Hematopoietic multipotent progenitor cell (in vitro differentiated cells): Measurements from ENCODE around the gene PRRC2A. TPM values are rescaled to one million over a fixed set of nuclear protein-coding genes. Genes with fewer than 3 reads are reported as not detected.

Experiments used
- DNase-seq, 3 donors: peaks; one replicate each; pipeline ENCODE4 v3.0.0-alpha.2; 2011 to 2015; ENCODE audit warnings: low read depth in 2 of 3, low spot score in 2 of 3
- total RNA-seq: library from RNA; depleted of rRNA; stranded (reverse); fragments of >200 nt; gene quantifications from one replicate; pipeline ENCODE4 v1.2.3, GENCODE V29; 2012

The PRRC2A gene
- total RNA-seq, 1 donor = 117 TPM

DNA sequence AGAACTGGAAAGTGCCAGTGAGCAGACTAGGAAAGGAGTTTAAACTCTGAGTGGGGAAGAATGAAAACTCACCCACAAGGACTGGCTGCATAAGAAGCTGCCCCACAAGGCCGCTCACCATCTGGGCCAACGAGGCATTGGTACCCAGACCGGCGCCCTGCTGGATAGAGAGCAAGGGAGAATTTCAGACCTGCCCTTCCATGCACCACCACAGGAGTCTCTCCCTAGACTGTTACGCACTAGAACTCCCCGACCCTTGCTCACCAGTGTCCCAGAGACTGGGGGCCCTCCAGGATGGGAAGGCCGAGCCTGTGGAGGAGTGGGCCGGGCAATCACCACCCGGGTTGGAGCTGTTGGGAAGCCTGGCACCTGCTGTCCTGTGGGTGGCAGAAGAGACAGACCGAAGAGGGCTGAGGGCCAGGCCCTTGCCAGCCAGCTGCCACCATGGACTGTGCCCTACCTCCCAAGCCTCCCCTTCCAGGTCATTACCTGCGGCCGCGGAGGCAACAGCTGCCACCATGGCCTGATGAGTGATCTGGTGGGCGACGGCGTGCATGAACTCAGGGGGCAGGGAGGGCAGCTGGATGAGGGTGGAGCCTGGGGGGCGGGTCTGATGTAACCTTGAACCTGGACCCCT is 23.4 kb downstream of the PRRC2A start:
- no peak for DNase-seq

DNA sequence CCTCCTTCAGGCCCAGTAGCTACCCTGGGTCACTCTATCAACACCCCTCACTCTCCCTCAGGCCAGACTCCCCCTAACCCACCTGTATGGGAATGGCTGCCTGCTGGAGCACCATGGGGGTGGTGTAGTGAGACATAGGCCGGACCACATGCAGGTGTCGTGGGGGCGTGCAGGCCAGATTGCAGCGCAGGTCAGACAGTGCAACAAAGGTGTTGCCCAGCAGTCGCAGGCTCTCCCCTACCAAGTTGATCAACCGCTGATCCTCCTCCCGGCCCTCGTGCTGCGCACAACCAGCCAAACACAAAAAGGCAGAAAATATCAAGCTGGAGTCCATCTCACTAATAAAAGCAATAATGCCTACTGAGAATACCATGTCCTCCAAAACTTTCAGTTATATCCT is 24.8 kb downstream of the PRRC2A start:
- DNase-seq = no peak

DNA sequence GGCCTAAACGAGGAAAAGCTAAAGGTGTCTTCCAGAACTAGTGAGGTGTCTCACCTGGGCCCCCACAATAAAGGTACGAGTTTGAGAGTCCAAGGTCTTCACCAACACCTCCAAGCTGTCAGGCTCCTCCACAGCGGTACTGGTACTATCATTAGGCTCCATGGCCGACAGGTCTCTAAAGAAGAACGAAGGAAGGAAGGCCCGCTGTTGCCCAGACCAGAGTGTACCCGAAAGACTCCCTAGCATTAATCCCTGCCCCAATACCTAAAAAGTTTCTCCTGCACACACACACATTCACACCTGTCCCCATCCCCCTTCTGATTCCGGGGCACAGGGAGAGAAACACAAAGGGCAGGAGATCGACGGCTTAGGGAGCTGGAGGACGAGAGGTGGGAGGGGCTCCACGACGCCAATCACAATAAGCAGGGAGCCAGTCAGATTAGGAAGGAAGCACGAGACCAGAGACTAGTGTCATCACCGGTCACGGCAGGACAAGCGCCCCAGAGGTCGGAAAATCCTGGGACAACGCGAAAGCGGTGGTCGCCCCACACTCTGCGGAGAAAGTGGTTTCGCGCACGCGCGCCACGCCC is 31.2 kb downstream of the PRRC2A start:
- no peak for DNase-seq

DNA sequence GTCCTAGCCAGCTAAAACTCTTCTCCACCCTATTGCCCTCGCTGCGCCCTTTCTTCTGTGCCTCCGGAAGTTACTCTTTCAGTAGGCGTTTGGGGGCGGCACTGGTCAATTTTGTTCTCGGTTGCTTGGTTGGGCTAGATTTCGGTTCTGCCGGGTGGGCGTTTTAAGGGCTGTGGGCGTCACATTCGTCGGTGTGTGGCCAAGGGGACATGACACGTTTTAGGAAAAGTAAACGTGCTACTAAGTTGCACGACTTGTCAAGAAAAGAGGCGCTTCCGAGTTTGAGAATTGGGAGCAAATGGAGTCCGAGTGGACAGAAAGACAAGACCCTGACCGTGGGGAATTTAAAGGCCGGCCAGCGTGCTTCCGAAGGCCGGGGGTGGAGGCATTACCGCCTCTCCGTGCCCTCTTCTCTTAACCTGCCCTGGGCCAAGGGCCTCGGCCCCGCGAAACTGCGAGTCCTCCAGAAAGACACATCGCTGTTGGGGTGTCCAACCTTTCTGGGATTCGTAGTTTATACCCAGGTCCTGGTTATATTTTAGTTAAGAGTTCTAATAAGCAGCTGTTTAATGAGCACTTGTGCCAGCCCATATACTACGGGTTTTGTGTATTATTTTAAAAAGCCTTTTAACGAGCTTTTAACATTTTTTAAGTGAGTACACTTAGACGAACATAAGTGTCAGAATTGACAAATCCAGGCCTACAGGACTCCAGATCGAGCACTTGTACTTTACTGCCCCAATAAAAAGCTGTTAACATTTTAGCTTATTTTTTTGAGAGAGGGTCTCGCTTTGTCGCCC is 32.6 kb downstream of the PRRC2A start:
- DNase-seq = peak in 1 of 3 donors; percentile 98

DNA sequence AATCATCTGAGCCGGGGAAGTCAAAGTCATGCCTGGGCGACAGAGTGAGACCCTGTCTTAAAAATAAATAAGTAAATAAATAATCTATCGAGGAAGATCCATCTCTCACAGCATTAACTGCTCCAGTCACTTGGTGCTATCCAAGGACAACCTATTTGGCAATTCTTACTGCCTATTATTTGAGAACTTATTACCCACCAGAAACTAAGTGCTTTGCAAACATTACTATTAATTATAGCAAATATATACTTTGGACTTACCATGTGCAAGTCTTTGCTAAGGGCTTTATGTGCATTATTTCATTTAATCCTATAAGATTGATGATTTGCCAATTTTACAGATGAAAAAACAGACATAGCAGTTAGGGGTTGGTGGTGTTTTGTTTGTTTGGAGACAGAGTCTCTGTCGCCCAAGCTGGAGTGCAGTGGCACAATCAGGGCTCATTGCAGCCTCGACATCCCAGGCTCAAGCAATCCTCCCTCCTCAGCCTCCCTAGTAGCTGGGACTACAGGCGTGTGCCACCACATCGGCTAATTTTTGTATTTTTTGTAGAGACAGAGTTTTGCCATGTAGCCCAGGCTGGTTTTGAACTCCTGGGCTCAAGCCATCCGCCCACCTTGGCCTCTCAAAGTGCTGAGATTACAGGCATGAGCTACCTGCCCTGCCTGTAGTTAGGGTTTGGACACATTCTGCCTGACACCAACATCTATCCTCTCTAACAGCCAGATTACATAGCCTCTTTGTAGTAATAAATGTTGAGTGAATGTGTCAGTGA is 34.2 kb downstream of the PRRC2A start:
- no peak for DNase-seq

DNA sequence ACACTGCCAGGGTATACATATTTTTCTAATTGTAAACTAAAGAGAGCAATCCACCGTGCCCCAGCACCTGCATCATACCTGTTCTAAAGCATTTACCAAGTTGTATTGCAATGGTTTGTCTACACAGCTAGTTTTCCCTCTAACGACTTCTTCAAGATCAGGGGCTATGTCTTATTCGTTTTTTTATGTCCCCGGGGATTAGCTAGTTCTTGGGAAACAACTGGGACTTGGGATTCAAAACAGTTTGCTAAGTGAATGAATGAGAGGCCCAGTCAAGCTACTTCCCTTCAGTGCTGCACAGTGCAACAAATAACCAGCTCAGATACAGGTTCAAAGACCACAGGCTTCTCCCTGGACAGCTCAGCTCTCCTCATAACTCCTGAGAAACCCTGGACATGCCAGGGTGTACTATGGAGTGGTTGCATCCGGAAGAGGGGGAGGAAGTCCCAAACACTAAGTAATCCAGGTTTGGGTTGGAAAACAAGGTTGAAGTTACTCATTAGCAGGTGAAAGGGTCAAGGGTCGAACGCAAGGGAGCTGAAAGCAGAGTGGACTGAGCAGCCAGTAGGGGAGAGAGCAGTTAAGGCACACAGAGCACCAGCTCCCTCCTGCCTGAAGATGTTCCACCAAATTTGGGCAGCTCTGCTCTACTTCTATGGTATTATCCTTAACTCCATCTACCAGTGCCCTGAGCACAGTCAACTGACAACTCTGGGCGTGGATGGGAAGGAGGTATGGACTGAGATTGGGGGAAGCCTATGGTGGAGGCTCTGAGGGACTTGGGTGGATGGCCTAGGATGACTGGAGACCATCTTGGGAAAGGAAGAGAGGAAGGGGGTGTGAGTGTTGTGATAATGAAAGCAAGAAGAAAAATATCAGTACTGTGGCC is 35.1 kb downstream of the PRRC2A start, which contains the start of gene APOM:
APOM (plus strand) TSS at position 546 of the 889 bp plus-strand sequence; CDS start at position 619, 73 bp downstream.
- DNase-seq = no peak

DNA sequence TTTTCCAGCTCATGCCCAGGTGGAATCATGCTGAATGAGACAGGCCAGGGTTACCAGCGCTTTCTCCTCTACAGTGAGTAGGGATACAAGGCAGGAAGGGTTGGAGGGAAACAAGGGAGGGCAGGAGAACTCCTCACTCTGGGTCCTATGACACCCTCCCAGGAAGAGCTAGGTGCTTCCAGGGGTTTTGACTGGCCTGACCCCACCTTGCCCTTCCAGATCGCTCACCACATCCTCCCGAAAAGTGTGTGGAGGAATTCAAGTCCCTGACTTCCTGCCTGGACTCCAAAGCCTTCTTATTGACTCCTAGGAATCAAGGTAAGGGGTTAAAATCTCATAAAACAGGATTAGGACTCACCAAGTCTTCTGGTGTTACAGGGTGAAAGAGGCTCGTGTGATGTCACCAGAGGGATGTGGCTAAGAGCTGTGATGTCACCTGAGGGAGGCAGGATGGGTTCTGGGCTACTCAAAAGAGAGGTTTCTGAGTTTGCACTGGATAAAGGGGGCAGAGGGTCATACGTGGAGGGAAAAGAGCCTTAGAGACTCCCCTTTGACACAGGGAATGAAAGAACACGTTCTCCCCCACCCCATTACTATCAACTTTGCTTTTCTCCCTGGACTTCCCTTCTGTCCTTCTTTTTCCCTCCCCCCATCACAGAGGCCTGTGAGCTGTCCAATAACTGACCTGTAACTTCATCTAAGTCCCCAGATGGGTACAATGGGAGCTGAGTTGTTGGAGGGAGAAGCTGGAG is 37.1 kb downstream of the PRRC2A start:
- DNase-seq = no peak

DNA sequence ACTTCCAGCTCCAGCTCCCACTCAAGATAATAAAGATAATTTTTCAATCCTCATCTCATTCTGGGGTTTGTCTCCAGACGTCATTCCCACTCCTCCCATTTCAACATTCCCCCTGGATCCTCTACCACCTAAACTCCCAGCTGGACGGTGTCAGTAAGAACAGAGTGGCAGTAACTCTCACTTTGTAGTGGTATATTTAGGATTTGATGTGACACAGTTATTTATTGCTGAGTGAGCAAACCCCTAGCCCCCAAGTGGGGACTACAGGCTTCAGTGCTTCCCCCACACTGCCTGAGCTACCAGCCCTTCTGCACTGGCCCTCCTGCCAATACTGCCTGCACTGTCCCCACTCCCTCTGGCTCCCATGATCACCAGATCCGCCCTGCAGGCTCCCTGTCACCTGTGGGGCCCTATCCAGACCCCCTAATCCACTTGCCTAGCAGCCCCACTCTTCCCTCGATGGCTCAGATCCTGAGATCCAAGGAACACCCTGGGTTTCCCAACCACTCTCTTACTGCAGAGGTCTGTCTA is 37.7 kb downstream of the PRRC2A start:
- DNase-seq = no peak

DNA sequence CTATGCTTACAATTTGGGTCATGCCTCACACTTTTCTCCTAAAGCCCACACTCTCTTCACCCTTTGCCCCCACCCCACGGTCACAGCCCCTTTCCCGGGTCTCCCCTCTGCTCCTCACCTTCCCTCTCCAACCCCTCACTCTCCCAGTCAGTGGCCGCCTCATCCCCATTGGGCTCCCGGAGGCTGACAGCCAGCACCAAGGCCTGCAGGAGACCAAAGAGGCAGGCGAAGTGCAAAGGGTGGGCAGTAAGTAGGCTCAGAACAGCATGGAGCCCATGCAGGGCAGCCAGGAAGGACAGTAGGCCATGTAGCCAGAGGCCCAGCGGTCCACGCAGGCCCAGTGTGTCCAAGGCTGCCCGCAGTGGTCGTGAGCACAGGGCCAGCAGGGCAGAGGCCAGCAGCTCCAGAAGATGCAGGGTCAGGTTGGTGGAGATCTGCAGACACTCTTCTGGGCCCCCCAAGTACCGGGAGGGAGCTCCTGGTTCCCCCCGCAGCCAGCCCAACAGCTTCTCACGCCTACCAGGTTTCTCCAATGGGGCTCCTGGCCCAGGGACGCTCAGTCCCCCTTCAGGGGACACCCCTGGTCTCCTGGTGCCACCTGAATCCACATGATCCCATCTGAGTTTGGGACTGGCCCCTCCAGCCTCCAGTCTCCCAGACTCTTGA is 38.6 kb downstream of the PRRC2A start:
- DNase-seq = no peak

DNA sequence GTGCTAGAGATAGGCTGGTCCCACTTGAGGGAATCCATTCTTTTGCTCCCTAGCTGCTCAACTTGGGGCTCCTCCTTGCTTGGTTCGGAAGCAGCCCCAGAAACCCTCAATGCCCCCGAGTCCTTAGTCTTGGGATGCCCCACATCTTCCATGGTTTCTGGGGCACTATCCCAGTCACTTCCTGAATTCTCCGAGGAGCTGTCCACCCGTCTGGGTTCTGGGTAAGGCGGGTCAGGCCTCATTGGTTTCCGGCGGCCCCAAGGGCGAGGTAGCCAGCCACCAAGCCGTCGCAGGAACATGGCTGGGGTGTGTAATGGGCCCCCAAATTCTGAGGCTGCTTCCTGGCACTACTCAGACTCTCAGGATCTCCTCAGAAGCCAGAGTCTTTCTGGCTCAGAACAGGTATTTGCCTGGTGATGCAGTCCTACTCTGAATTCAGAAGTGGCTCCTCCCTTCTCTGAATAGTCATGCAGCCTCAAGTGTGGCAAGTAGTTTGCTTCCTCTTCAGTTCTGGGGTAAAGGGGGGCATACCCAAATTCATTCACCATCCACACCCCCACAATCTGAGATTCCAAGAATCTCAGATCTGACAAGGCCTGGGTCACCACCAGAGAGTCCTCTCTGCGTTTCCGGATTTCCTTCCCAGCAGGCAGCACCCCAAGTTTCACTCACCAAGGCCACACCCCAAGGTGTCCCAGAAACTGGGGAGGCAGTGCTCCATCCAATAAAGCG is 39.3 kb downstream of the PRRC2A start:
- DNase-seq = peak in 2 of 3 donors; percentile 33 to 53

DNA sequence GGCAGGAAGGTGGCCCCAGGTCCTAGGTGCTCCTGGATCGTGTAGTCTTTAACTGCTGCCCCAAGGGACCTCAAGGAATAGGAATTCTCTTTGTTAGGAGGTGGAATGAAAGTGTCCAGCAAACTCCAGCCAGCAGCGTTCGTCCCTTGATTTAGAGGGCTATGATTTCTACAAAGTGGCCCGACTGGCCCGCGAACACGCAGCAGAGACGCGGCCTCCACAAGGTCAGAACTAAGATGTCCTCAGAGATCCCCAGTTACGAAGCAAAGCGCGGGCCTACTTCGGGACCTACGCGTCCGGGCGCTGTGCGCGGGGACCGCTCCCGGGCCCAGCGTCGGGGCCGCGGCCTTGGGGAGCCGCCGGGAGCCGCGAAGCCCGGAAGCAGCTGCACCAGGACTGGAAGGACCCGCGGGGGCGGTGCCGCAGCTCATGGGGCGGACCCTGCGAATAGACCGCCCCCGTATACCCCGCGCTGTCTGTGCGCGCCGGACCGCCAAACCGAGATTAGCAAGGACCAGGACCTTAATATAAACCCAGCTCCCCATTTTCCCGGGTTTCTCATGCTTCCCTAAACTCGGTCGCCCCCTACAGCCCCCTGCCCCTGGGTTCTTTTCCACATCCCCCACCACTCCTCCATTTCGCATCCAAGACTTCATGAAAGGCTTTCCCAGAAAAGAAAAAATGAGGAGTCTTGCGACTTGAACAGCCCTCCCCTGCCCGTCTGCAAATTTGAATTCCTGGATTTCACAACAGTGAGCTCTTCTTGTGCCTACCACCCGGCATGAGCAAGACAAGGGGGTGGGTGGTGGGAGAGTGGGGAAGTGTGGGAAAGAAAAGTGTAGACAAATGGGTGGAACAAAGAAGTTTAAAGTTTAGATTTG is 40.1 kb downstream of the PRRC2A start, which contains the start of gene C6orf47:
C6orf47 (minus strand) TSS at position 398 of the 881 bp plus-strand sequence. CDS start 831 bp downstream, outside the sequence.
- peak in 2 of 3 donors; percentile 74 to 75 for DNase-seq

DNA sequence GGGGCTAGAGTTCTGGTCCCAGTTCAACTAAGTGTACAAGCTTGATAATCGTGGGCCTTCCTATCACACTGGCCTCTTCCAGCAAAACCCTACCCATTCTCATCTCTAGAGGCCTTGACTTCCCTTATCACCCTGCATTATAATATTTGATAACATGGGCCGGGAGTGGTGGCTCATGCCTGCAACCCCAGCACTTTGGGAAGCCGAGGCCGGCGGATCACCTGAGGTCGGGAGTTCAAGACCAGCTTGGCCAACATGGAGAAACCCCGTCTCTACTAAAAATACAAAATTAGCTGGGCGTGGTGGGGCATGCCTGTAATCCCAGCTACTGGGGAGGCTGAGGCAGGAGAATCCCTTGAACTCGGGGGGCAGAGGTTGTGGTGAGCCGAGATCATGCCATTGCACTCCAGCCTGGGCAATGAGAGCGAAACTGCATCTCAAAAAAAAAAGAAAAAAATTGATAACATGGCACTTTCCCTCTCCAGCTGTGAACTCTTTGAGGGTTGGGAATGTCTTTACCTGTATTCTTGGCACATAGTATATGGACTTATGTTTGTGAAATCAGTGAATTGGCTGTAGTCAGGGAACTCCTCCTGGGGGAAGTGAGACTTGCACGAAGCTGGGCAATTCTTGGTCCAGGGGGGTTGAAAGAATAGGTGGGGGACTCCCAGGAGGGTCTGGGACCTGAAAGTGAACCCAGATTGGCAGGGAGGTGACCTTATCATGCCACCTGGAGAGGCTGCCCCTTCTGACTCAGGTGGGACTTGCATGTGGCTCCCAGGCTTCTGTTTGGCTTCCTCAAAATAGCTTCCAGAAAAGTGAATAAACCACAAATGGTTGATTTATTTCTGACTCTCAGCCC is 41.0 kb downstream of the PRRC2A start:
- DNase-seq = no peak

DNA sequence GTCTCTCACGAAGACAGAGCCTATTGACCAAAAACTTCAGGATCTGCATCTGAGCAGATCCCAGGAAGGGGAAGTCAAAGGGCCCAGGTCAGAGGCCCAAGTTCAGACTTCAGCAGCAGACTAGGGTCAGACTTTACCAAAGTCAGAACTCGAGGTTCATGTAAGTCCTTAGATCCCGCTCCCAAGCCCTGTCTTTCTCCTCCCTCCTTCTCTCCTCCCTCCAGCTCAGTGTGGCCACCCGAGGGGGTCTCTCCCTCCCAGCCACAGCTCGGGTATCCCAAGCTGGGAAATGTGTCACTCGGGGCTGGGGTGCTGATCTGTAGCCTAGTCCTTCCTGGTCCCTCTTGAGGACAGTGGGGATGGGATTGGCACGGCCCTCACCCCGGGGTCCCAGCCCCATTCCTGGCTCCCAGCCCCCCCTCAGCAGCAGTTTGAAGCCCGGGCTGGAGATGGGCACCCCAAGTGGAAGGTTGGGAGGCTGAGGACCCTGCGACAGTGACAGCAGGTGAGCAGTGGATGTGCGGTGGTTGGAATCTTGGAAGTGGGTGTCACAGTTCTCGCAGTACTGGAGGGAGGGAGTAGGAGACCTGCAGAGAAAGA is 41.7 kb downstream of the PRRC2A start:
- no peak for DNase-seq

DNA sequence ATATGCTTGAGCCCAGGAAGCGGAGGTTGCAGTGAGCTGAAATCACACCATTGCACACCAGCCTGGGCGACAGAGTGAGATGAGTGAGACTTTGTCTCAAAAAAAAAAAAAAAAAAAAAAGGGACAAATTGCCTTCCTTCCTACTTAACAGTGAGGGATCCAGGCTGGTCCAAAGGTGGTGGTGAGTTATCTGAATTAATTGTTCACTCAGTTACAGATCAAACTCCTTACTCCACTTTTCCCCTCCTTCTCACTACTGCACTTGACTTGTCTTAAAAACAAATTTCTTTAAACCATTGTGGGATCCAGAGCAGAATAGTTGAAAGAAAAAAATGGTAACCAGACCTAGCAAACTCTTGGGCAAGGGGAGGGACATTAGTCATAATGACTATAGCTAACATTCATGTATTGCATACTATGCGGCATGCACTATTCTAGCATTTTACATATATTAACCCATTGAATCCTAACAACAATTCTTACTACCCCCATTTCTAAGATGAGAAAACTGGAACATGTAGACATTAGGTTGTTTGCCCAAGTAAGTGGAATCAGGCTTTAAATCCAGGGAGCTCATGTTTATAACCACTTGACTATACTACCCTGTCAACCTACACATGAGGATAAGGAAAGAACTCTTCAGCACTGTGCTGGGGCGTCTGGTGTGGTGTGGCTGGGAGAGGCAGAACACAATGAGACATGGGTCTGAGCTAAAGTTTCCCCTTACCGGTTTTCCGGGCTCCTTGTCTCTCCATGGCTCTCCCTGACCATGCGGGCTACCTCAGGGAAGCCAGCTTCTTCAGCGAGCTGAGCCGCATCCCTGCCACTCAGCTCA is 42.8 kb downstream of the PRRC2A start:
- no peak for DNase-seq
